GM18867 (cell line): Measurements from ENCODE around the gene TAF12.
"Not testable (repeated sequence)": the region's sequence is repeated elsewhere in the genome, so short reads cannot be mapped to it uniquely, and the experiment has no call there.

Experiments
- ATAC-seq: cut with Tn5 transposase; IDR thresholded peaks from one replicate; pipeline ENCODE4 v1.9.1; 2021; ENCODE audit warnings: mild to moderate bottlenecking, moderate library complexity; ENCODE audit not compliant: unreplicated experiment

Gene TAF12

GRCh38 chr1:28586585-28587391 is 56.1 kb downstream of the TAF12 start:
- ATAC-seq: not testable (repeated sequence)

GRCh38 chr1:28582248-28582615 is 60.6 kb downstream of the TAF12 start:
- no peak for ATAC-seq

- ATAC-seq: peak; percentile 78
These were observed 61.2 kb downstream of the TAF12 start for GRCh38 chr1:28581531-28582247.

GRCh38 chr1:28580722-28581530 is 61.9 kb downstream of the TAF12 start:
- peak; percentile 24 for ATAC-seq

GRCh38 chr1:28579401-28579800 is 63.5 kb downstream of the TAF12 start:
- no peak for ATAC-seq

GRCh38 chr1:28578696-28579218 is 64.1 kb downstream of the TAF12 start:
- ATAC-seq: no peak

- ATAC-seq: no peak
These were observed 64.9 kb downstream of the TAF12 start for GRCh38 chr1:28577738-28578536.

- ATAC-seq: no peak
These were observed 65.7 kb downstream of the TAF12 start for GRCh38 chr1:28577052-28577678.

GRCh38 chr1:28573564-28573963 is 69.3 kb downstream of the TAF12 start:
- no peak for ATAC-seq

GRCh38 chr1:28572891-28573290 is 70.0 kb downstream of the TAF12 start:
- not testable (repeated sequence) for ATAC-seq

- ATAC-seq: no peak
These were observed 71.0 kb downstream of the TAF12 start for GRCh38 chr1:28571911-28572310.

- ATAC-seq: no peak
These were observed 75.9 kb downstream of the TAF12 start for GRCh38 chr1:28566931-28567330.

- ATAC-seq: no peak
These were observed 77.1 kb downstream of the TAF12 start for GRCh38 chr1:28565726-28566125.

GRCh38 chr1:28565040-28565439 is 77.8 kb downstream of the TAF12 start:
- ATAC-seq: no peak

- no peak for ATAC-seq
These were observed 78.6 kb downstream of the TAF12 start for GRCh38 chr1:28564310-28564709.

- ATAC-seq: no peak
These were observed 82.0 kb downstream of the TAF12 start for GRCh38 chr1:28560886-28561285.
